ENCODE results near the gene FASTKD1.

DNA sequence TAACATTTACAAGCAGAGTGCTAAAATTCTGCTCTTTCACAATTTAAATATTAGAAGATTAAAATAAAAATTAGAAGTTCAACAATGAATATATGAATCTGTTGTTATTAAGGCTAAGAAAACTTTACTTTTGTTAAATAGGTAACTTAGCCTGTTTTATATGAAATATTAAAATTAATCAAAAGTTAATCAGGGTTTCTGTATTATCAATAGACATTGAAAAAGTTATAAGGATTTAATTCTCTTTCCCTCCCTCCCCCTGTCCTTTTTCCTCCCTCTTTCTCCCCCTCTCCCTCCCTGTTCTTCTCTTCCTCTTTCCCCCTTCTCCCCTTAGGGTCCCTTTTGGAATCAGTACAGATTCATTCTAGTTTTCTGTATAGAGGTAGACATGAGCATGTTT lies 82.3 kb downstream of the FASTKD1 start:
- TF ChIP-seq, protein P1, sequence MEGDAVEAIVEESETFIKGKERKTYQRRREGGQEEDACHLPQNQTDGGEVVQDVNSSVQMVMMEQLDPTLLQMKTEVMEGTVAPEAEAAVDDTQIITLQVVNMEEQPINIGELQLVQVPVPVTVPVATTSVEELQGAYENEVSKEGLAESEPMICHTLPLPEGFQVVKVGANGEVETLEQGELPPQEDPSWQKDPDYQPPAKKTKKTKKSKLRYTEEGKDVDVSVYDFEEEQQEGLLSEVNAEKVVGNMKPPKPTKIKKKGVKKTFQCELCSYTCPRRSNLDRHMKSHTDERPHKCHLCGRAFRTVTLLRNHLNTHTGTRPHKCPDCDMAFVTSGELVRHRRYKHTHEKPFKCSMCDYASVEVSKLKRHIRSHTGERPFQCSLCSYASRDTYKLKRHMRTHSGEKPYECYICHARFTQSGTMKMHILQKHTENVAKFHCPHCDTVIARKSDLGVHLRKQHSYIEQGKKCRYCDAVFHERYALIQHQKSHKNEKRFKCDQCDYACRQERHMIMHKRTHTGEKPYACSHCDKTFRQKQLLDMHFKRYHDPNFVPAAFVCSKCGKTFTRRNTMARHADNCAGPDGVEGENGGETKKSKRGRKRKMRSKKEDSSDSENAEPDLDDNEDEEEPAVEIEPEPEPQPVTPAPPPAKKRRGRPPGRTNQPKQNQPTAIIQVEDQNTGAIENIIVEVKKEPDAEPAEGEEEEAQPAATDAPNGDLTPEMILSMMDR (IDR thresholded peaks at IDR 0.05) = no peak
- TF ChIP-seq, protein P2, sequence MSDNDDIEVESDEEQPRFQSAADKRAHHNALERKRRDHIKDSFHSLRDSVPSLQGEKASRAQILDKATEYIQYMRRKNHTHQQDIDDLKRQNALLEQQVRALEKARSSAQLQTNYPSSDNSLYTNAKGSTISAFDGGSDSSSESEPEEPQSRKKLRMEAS (IDR thresholded peaks at IDR 0.05) = no peak
- TF ChIP-seq GATA3 (IDR thresholded peaks at IDR 0.05; ENCODE audit: borderline replicate concordance) (no peak), HDAC2 (IDR thresholded peaks at IDR 0.05) (no peak), POLR2A (IDR thresholded peaks at IDR 0.05; ENCODE audit: low read length) (no peak), JUN (IDR thresholded peaks at IDR 0.05) (no peak), RFX5 (IDR thresholded peaks at IDR 0.05) (no peak), KDM1A (IDR thresholded peaks at IDR 0.05; ENCODE audit: low read depth) (no peak), RAD21 (conservative IDR thresholded peaks at IDR 0.05 in 1 of 2, IDR thresholded peaks at IDR 0.05 in 1 of 2) (no peak), NR3C1 (IDR thresholded peaks at IDR 0.05) (no peak), EHF (CRISPR knock-in tag; IDR thresholded peaks at IDR 0.05) (no peak), ZFP36 (IDR thresholded peaks at IDR 0.05; ENCODE audit: borderline replicate concordance, partially characterized antibody) (no peak), RCOR1 (IDR thresholded peaks at IDR 0.05; ENCODE audit: low read depth, low read length) (no peak)
- TF ChIP-seq, protein P3, sequence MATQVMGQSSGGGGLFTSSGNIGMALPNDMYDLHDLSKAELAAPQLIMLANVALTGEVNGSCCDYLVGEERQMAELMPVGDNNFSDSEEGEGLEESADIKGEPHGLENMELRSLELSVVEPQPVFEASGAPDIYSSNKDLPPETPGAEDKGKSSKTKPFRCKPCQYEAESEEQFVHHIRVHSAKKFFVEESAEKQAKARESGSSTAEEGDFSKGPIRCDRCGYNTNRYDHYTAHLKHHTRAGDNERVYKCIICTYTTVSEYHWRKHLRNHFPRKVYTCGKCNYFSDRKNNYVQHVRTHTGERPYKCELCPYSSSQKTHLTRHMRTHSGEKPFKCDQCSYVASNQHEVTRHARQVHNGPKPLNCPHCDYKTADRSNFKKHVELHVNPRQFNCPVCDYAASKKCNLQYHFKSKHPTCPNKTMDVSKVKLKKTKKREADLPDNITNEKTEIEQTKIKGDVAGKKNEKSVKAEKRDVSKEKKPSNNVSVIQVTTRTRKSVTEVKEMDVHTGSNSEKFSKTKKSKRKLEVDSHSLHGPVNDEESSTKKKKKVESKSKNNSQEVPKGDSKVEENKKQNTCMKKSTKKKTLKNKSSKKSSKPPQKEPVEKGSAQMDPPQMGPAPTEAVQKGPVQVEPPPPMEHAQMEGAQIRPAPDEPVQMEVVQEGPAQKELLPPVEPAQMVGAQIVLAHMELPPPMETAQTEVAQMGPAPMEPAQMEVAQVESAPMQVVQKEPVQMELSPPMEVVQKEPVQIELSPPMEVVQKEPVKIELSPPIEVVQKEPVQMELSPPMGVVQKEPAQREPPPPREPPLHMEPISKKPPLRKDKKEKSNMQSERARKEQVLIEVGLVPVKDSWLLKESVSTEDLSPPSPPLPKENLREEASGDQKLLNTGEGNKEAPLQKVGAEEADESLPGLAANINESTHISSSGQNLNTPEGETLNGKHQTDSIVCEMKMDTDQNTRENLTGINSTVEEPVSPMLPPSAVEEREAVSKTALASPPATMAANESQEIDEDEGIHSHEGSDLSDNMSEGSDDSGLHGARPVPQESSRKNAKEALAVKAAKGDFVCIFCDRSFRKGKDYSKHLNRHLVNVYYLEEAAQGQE (IDR thresholded peaks at IDR 0.05) = no peak

Measured in A549 (cell line).